22Rv1 (cell line): ENCODE data around the gene LONRF2.

Source experiments
- CTCF ChIP-seq: fragments of 450-650 bp; IDR thresholded peaks from 2 replicates; pipeline ENCODE4 v1.5.1; 2017; ENCODE audit warnings: mild to moderate bottlenecking
- ZFX ChIP-seq: fragments of 450-650 bp; IDR thresholded peaks from 2 replicates; pipeline ENCODE4 v1.6.1; 2017; ENCODE audit warnings: antibody characterized with exemption, borderline replicate concordance

GRCh38 chr2:100273387-100273786 is 48.9 kb downstream of the LONRF2 start:
- TF ChIP-seq CTCF: no peak
- TF ChIP-seq ZFX: no peak
